ENCODE measurements around the gene C2orf92.
A peak's percentile ranks its signal among the peaks of the same experiment; 100 is the strongest.

C2orf92 gene

GRCh38 chr2:97732436-97733340 is 63.2 kb downstream of the C2orf92 start:
- DNase-seq, result no peak

DNA sequence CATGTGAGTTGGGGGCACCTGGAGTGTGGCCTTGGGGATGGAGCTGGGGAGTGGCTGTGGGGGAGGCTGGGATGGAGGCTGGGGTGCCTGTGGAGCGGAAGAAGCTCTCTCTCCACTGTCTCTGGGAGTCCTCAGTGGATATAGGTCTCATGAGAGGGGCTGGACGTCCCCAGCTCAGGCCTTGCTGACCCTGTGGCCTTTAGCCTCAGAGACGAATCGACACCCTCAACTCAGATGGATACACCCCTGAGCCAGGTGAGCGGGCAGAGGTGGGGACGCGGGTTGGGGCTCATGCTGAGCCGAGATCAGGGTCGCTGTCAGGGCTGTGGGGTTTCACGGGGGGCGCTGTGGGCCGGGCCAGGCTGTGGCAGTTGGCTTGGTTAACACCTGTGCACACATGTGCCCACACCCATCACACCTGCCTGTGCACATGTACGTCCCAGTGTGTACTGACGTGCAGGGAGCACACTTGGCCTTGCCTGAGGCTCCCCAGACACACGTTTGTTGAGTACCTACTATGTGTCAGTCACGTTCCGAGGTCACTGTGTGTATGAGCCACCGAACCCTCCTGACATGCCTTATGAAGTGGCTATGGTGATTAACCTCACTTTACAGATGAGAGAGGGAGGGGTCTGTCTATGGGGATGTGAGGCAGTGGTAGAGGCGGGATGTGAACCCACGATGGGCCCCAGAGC is 64.0 kb downstream of the C2orf92 start:
- DNase-seq, result no peak

- no peak for DNase-seq
These were observed 64.8 kb downstream of the C2orf92 start for GRCh38 chr2:97734061-97735051.

DNA sequence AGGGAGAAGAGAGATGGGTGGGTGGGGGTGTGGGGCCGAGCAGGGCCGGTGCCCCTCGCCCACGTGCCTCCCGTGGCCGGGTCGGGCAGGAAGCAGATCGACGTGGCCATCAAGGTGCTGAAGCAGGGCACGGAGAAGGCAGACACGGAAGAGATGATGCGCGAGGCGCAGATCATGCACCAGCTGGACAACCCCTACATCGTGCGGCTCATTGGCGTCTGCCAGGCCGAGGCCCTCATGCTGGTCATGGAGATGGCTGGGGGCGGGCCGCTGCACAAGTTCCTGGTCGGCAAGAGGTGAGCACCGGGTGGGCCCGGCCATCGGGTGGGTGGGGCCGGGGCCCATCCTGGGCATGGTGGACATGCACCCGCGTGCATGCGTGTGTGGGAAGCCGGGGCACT is 65.6 kb downstream of the C2orf92 start:
- no peak for DNase-seq

DNA sequence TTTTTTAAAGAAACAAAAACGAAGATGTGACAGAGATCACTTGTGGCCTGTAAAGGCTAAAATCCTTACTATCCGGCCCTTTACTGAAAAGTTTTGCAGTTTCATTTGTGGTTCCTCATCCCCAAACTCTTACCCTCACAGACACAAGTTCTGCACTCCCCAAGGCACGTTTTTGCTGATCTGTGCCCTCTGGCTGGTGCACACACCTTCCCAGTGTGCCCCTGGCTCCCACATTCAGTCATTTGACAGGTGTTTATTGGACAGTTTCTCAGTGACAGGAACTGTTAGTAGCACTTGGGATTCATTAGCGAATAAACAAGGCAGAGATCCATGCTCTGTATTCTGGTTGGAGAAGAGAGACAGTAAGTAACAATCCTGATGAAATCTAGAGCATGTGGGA is 66.7 kb downstream of the C2orf92 start:
- no peak for DNase-seq

DNA sequence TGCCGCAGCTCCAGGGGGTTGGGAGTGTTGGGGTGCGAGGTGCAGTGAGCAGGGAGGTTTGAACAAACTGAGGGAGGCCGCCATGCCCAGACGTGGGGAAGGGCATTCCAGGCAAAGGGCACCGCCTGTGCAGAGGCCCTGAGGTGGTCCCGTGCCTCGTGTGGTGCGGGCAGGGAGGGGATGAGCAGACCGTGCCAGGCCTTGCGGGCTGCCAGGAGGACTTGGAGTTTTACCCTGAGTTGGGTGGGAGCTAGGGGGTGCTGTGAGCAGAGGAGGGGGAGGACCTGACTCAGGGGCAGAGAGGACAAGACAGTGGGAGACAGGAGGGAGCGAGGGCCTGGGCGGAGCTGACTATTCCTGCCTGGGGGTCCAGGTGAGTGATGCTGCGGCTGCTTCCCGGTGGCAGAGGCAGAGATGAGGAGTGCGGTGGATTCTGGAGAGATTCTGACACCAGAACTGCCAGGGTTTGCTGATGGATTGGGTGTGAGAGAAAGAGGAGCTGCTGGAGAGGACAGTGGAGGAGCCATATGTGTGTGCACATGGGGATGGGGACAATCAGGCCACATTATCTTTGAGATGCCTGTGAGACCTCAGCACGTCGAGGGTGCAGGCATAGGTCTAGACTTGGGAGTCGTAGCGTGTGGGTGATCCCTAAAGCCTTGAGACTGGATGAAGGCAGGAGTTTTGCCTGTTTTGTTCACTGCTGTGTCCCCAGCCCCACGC is 67.3 kb downstream of the C2orf92 start:
- no peak for DNase-seq

DNA sequence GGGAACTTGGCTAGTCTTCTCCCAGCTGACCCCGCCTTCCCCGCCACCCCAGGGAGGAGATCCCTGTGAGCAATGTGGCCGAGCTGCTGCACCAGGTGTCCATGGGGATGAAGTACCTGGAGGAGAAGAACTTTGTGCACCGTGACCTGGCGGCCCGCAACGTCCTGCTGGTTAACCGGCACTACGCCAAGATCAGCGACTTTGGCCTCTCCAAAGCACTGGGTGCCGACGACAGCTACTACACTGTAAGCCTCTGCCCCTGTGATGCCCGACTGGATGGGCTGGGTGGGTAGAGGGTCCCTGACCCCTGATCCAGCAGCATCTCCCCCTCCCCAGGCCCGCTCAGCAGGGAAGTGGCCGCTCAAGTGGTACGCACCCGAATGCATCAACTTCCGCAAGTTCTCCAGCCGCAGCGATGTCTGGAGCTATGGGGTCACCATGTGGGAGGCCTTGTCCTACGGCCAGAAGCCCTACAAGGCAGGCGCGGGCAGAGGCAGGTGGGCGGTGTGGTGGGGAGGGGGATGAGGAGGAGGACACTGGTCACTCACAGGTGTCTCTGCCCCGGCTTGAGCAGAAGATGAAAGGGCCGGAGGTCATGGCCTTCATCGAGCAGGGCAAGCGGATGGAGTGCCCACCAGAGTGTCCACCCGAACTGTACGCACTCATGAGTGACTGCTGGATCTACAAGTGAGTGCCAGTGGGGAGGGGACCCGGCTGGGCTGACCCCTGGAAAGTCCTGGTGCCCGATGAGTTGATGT is 68.1 kb downstream of the C2orf92 start:
- DNase-seq, result no peak

- DNase-seq, result no peak
These were observed 68.9 kb downstream of the C2orf92 start for GRCh38 chr2:97738179-97739019.

DNA sequence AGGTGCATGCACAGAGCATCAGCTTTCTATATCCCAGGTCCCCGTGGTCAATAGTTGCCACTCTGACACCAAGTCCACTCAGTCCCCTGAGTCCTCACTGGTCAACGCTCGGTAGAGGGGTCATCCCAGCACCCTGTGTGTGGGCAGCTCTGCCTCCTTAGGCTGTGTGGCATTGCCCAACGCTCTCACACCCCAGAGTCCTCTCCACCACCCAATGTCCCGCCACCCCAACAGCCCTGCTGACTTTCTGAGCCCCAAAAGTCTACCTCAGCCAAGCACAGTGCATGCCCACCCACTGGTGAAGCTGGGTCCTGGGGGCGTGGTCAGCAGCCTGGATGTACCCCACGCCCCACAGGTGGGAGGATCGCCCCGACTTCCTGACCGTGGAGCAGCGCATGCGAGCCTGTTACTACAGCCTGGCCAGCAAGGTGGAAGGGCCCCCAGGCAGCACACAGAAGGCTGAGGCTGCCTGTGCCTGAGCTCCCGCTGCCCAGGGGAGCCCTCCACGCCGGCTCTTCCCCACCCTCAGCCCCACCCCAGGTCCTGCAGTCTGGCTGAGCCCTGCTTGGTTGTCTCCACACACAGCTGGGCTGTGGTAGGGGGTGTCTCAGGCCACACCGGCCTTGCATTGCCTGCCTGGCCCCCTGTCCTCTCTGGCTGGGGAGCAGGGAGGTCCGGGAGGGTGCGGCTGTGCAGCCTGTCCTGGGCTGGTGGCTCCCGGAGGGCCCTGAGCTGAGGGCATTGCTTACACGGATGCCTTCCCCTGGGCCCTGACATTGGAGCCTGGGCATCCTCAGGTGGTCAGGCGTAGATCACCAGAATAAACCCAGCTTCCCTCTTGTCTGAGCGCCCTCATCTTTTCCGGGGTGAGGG is 69.7 kb downstream of the C2orf92 start:
- DNase-seq, result no peak

DNA sequence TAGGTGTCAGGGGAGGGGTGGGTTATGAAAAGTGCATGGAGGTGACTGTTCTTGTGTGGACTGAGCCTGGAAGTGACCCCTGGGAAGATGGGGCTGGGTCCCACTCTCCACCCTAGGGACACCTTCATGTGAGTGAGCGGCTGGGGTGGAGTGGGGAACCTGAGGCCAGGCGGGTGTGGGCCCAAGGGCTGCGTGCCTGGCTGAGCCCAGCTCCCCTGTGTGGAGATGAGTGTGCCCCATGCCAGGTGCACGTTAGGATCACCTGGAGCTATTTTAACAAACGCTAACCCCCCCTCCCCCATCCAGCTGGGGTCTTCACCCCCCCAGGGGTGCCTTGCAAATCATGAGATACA is 70.4 kb downstream of the C2orf92 start:
- DNase-seq, result no peak

DNA sequence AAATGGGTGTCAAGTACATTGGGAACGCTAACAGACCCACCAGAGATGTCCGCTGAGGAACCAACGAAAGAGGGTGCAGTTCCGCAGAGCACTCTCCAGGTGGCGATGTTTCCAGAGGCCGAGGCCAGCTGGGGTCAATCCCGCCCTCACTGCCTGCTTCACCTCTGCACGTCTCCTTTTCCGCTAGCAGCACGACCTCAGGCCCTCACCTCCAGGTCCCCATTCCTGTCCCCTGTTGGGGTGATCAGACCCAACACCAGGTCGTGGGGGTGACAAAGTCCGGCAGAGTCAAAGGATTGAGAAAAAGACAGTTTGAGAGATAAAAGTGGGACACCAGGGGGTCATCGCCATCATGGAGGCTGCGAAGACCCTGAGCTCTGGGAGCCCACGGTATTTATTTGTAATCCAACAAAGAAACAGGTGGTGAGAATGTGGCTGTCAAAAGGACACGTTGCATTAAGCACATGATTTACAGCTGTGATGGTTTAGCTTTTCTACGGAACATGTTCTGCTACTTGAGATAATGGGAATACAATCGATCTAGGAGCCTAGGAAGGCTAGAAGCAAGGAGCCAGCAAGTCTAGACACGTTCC is 71.2 kb downstream of the C2orf92 start:
- DNase-seq, result peak; percentile 12

DNA sequence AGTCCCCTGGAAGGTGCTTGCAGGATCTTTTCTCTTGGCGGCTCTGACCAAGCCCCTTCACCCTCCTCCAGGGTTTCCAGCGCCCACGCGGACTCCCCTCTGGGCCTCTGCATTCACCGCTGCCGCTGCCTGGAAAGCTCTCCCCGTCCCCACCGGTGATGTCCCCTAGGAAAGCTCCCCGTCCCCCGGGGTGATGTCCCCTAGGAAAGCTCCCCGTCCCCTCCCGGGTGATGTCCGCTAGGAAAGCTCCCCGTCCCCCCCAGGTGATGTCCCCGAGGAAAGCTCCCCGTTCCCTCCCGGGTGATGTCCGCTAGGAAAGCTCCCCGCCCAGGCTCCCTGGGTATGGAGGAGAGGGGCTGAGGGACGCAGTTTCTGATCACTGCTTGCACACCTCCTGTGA is 71.7 kb downstream of the C2orf92 start:
- DNase-seq, result no peak

DNA sequence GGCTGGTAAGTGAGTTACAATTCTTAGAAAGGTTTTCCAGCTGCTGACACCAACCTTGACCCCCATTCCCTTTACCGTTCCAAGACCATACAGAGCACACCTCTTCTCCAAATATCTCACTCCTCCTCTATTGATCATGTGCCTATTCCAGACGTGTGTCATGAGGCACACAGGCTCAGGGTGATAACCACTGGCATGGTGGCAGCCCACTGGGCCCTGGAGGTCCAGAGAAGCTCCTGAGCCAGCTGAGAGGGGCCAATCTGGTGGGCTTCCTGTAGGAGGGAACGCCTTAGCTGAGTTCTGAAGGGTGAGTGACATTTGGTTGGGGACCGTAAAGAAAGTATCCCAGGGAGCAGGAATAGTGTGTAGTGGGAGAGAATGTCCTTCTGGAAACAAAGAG is 72.2 kb downstream of the C2orf92 start:
- no peak for DNase-seq

- peak; percentile 16 for DNase-seq
These were observed 72.9 kb downstream of the C2orf92 start for GRCh38 chr2:97742381-97742847.

DNA sequence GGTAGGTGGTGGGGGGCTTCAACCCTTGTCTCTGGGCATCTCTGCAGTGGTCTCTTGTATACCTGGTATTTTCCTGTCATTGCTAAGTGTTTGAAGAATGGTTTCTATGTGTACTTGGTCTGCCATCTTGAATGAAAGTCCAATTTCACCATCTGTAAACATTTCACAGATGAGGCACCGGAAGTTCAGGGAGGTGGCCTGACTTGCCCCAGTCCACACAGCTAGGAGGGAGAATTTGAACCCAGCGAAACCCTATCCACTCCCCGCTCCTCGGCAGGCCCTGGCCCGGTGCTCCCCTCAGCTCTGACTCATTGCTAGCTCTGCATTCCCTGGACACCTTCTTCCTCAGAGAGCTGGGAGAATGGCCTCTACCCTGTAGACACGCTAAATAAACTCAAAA is 74.4 kb downstream of the C2orf92 start:
- no peak for DNase-seq

DNA sequence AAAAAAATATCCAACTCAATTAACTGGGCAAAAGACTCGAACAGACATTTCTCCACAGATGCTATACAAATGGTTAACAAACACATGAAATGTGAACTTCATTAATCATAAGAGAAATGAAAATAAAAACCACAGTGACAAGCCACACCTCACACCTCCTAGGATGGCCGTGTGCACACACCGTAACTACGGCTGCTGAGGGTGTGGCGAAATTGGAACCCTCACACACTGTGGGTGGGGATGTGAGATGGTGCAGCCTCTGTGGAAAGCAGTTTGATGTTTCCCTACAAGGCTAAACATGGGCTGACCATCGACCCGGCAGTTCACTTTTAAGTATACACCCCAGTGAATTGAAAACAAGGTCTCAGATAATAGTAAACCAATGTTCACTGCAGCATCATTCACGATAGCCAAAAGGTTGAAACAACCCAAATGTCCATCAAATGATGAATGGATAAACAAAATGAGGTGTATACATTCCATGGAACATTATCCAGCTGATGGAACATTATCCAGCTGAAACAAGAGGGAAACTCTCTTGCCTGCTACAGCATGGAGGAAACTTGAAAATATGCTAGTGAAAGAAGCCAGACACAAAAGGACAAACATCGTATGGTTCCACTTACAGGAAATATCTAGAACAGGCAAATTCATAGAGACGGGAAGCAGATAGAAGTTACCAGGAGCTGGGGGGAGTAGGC is 76.1 kb downstream of the C2orf92 start:
- DNase-seq, result peak; percentile 63

- DNase-seq, result no peak
These were observed 77.8 kb downstream of the C2orf92 start for GRCh38 chr2:97747285-97747684.

DNA sequence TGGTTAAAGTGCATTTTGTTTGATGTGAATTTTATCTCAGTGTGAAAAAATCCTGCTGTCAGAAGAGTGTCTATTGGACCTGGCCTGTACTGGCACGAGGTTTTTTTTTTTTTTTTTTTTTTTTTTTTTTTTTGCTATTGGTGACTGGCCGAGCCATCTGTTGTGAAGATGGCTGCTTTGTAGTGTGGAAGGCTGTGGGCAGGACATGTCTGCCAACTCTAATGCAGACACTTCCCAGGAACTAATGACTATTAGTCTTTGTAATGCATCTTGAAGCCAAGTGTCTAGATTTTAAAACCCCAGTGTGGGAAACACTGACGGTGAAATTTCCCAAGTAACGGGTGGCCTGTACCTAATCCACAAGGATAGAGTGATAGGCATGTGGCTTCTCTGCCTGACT is 78.2 kb downstream of the C2orf92 start:
- DNase-seq, result no peak

DNA sequence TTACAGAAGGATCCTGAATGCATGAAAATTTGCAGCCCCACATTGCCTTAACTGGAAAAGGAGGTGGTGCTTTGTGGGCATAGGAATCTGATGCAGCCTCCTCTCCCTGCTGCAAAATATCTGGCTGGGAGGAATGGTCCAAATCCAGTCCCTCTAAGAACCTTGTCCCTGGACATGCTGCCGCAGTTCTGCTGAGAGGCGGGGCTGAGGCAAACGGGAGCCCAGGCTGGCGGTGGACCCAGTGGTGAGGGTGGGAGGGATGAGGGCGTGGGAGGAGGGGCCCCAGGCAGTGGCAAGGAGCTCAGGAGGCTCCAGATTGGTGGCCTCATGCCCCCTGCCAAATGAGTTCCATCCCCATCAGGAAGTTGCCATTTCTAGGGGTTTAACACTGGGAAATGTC is 80.1 kb downstream of the C2orf92 start:
- DNase-seq, result no peak

Data from stimulated activated naive CD4-positive, alpha-beta T cell treated with Interleukin-2 at 50 U/mL for 16 hours (primary cell).